Prostate gland (tissue), 2 donors: ENCODE results near the gene PAPSS2. TPM values are rescaled to one million over a fixed set of nuclear protein-coding genes. Genes with fewer than 3 reads are reported as not detected.

ENCODE experiments used
- DNase-seq: peaks from one replicate; pipeline ENCODE4 v3.0.0-alpha.2; 2019; ENCODE audit warnings: low spot score
- H3K27ac ChIP-seq, 2 donors: fragments of 200-600 bp; sonication (generic); 2 replicates each; pipeline ENCODE4 v1.5.1; 2017 to 2019
- H3K27me3 ChIP-seq: fragments of 200-600 bp; sonication (generic); replicated peaks from 2 replicates; pipeline ENCODE4 v1.5.1; 2019; ENCODE audit not compliant: insufficient read depth
- H3K36me3 ChIP-seq, 2 donors: fragments of 200-600 bp; sonication (generic); 1 replicate in 1 of 2; 2 replicates in 1 of 2; pipeline versions ENCODE4 v1.5.1 to v1.8.1; 2017 to 2019
- H3K4me1 ChIP-seq: fragments of 200-600 bp; sonication (generic); replicated peaks from 2 replicates; pipeline ENCODE4 v1.5.1; 2019
- H3K4me3 ChIP-seq, 2 donors: fragments of 200-600 bp; sonication (generic); 2 replicates each; pipeline ENCODE4 v1.5.1; 2017 to 2019
- H3K9me3 ChIP-seq: fragments of 200-600 bp; sonication (generic); 2 replicates; pipeline ENCODE4 v1.5.1; 2017
- CTCF ChIP-seq, 4 experiments: fragments of 200-600 bp in 2 of 4; fragments of 450-650 bp in 2 of 4; sonication (generic) in 2 of 4; IDR thresholded peaks; 1 replicate in 3 of 4; 2 replicates in 1 of 4; pipeline ENCODE4 v1.5.1; 2016 to 2019; ENCODE audit warnings: antibody characterized with exemption in 4 of 4, mild to moderate bottlenecking in 2 of 4, moderate library complexity in 2 of 4
- POLR2A ChIP-seq: fragments of 450-650 bp; IDR thresholded peaks from one replicate; pipeline ENCODE4 v1.6.1; 2016; ENCODE audit warnings: antibody characterized with exemption, mild to moderate bottlenecking
- POLR2AphosphoS5 ChIP-seq: sonication (generic); formaldehyde crosslinking; IDR thresholded peaks from one replicate; pipeline ENCODE4 v1.6.1; 2017; ENCODE audit warnings: antibody characterized with exemption
- WGBS: methylation state at CpG from one replicate; pipeline ENCODE4 v1.1.5; 2018; 5-methylcytosine and 5-hydroxymethylcytosine counted together
- intact Hi-C: fragments of 100-400 bp; cut with DNase I; formaldehyde crosslinking; loops from one replicate; pipeline ENCODE4 v1.14.2; 2022
- total RNA-seq, 2 donors: library from RNA; depleted of rRNA; stranded (reverse); fragments of >200 nt; gene quantifications; one replicate each; pipeline ENCODE4 v1.1.0, GENCODE V29; 2016

Gene PAPSS2
- total RNA-seq, 2 donors from 2014 or later: 5.5 to 9.0 TPM

GRCh38 chr10:87750001-87750671 lies 90.5 kb downstream of the PAPSS2 start:
- Histone ChIP-seq H3K9me3 (no peaks in the 10 kb centered on the region), H3K27me3 (no peaks in the 10 kb centered on the region), H3K4me3 (no peak overlapping the region), H3K27ac (no peak overlapping the region), H3K36me3 (no peaks in the 10 kb centered on the region), H3K4me1 (no peaks in the 10 kb centered on the region)
- no peak for DNase-seq
- TF ChIP-seq CTCF (IDR thresholded peaks at IDR 0.05) (no peak), POLR2AphosphoS5 (no peak), POLR2A (no peak)
- intact Hi-C loops: no loop called here
- 62% methylated on average over 5 of the region's 5 CpGs for WGBS

DNA sequence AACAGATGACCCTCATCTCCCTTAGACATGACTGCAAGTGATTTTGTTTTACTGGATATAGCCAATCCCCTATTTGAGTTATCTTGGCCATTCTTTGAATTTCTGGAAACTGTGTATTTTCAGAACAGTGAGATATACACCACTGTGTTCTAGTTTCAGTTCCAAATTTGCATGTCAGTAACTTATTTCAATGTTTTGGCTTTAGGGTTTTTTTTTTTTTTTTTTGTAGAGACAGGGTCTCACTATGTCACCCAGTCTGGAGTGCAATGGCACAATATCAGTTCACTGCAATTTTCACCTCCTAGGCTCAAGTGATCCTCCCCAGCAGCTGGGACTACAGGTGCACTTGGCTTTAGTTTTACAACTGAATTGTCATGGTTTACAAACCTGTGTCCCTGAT lies 91.1 kb downstream of the PAPSS2 start:
- DNase-seq: no peak
- Histone ChIP-seq H3K27ac (no peak overlapping the region), H3K4me1 (no peaks in the 10 kb centered on the region), H3K9me3 (no peaks in the 10 kb centered on the region), H3K4me3 (no peak overlapping the region), H3K27me3 (no peaks in the 10 kb centered on the region), H3K36me3 (no peaks in the 10 kb centered on the region)
- intact Hi-C loops: no loop called here
- TF ChIP-seq CTCF (IDR thresholded peaks at IDR 0.05): no peak

- TF ChIP-seq CTCF (IDR thresholded peaks at IDR 0.05): no peak
- TF ChIP-seq POLR2A: no peak
- no peak for TF ChIP-seq POLR2AphosphoS5
- Histone ChIP-seq H3K36me3 (no peaks in the 10 kb centered on the region), H3K4me3 (no peak overlapping the region), H3K27me3 (no peaks in the 10 kb centered on the region), H3K27ac (no peak overlapping the region), H3K9me3 (no peaks in the 10 kb centered on the region), H3K4me1 (no peaks in the 10 kb centered on the region)
- intact Hi-C loops: no loop called here
- no peak for DNase-seq
- 86% methylated on average over 2 of the region's 2 CpGs for WGBS
These were observed 91.6 kb downstream of the PAPSS2 start for GRCh38 chr10:87751274-87751673.

- DNase-seq: no peak
- no peak for TF ChIP-seq POLR2AphosphoS5
- TF ChIP-seq POLR2A: no peak
- TF ChIP-seq CTCF (IDR thresholded peaks at IDR 0.05): no peak
- Histone ChIP-seq H3K9me3 (no peaks in the 10 kb centered on the region), H3K27me3 (no peaks in the 10 kb centered on the region), H3K4me1 (no peaks in the 10 kb centered on the region), H3K27ac (no peak overlapping the region), H3K36me3 (no peaks in the 10 kb centered on the region), H3K4me3 (no peak overlapping the region)
- 90% methylated on average over 2 of the region's 2 CpGs for WGBS
- intact Hi-C loops: no loop called here
These were observed 92.9 kb downstream of the PAPSS2 start for GRCh38 chr10:87752566-87752965.

DNA sequence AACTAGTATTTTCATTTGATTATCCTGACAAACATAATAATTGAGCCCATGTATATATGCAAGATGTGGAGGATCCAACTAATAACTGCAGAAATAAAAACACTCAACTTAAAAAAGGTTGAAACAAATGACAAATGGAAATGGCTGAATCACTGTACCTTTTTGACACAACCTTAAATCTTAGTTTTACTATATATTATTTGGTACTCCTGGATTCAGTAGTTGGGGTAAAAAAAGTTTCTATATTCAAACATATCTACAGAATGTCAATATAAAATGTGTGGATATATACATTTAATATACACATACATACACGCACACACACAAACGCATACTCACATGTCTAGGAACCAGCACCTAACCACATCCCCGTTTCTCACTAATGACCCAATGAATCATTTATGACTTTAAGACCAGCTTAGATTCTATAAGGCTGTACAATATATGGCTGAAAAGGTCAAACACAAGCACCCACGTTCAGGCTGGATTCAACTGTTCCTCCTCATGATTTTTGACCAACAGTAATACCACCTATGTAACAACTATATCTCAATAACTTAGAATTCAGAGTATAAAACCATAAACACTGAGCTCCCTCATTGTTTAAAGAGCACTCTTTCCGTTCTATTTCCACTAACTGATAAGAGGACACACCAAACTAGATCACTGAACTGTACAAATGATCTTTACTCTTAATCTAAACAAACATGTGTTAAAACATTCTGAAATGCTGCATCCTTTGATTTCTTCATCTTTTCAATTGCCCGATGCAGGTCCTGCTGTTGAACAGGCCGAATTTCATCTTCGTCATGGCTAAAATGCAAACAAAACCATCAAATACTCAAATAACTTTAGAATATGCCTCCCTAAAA lies 94.6 kb downstream of the PAPSS2 start:
- Histone ChIP-seq H3K4me1 (no peaks in the 10 kb centered on the region), H3K36me3 (no peaks in the 10 kb centered on the region), H3K9me3 (no peaks in the 10 kb centered on the region), H3K4me3 (no peak overlapping the region), H3K27me3 (no peaks in the 10 kb centered on the region), H3K27ac (no peak overlapping the region)
- no peak for DNase-seq
- intact Hi-C loops: no loop called here
- TF ChIP-seq POLR2A (no peak), POLR2AphosphoS5 (no peak), CTCF (IDR thresholded peaks at IDR 0.05) (no peak)
- WGBS: 89% methylated on average over 8 of the region's 8 CpGs
